Memory B cell (primary cell): Measurements from ENCODE around the gene CD300LD.
"Not testable (repeated sequence)": the region's sequence is repeated elsewhere in the genome, so short reads cannot be mapped to it uniquely, and the experiment has no call there.

Source experiments
- ATAC-seq: fragments of 150-1000 bp; cut with Tn5 transposase; 2 replicates; pipeline ENCODE4 v1.10.0; 2021; ENCODE audit warnings: low read depth, mild to moderate bottlenecking, moderate library complexity
- DNase-seq, 2 donors: peaks; one replicate each; pipeline ENCODE4 v3.0.0; 2022; ENCODE audit warnings: low spot score in 2 of 2
- H3K27ac Mint-ChIP-seq: one replicate; pipeline ENCODE4 v1.8.0; 2022; ENCODE audit warnings: mild to moderate bottlenecking, moderate library complexity, mixed read lengths
- H3K27me3 Mint-ChIP-seq: one replicate; pipeline ENCODE4 v1.8.0; 2022; ENCODE audit warnings: mixed read lengths
- H3K36me3 Mint-ChIP-seq: one replicate; pipeline ENCODE4 v1.8.0; 2022; ENCODE audit warnings: mild to moderate bottlenecking, mixed read lengths
- H3K4me1 Mint-ChIP-seq: one replicate; pipeline ENCODE4 v1.8.0; 2022; ENCODE audit warnings: mixed read lengths
- H3K4me3 Mint-ChIP-seq: one replicate; pipeline ENCODE4 v1.8.0; 2022; ENCODE audit warnings: mild to moderate bottlenecking, moderate library complexity, mixed read lengths
- H3K9me3 Mint-ChIP-seq: one replicate; pipeline ENCODE4 v1.8.0; 2022; ENCODE audit warnings: mixed read lengths

The CD300LD gene

GRCh38 chr17:74592087-74592990, at the start of gene CD300LD:
Gene CD300LD (minus strand): TSS chr17:74592283. CDS start chr17:74592202, 81 bp downstream.
- Mint-ChIP-seq H3K27me3 (peaks cover 8% of the 10 kb centered on the region), H3K4me1 (peaks cover 10% of the 10 kb centered on the region), H3K27ac (no peak within 1 kb of the TSS), H3K9me3 (peaks cover 3% of the 10 kb centered on the region), H3K4me3 (no peak within 1 kb of the TSS), H3K36me3 (no peaks in the 10 kb centered on the region)
- DNase-seq = peak in 1 of 2 donors; percentile 28
- ATAC-seq = peak; percentile 98

GRCh38 chr17:74641224-74641957, 49.3 kb upstream of the CD300LD start:
- Mint-ChIP-seq H3K36me3 (no peaks in the 10 kb centered on the region), H3K4me1 (peaks cover 65% of the 10 kb centered on the region), H3K4me3 (peak overlapping the region; percentile 67), H3K27ac (peak overlapping the region; percentile 86), H3K9me3 (no peaks in the 10 kb centered on the region), H3K27me3 (peaks cover 4% of the 10 kb centered on the region)
- ATAC-seq = peak; percentile 50
- no peak for DNase-seq

DNA sequence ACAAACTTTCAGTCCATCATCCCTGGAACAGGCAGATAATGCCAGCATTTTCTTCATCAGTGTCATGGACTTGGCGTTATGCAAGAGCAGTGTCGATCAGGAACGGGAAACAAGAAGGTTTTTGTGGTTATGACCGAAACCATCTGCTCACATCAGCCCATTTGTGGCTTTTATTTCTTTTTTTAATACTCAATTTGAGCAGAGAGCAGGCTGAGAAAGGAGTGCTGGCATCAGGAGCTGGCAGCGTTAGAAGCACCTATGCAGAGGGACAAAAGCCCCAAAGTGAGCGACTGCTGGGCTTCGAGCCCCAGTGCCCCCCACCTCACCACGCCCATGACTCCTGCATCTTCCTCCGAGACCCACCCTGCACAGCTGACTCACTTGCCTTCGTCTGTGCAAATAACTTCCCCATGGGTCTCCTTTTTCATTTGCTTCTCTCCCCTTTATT, 47.6 kb upstream of the CD300LD start:
- H3K36me3 Mint-ChIP-seq = no peaks in the 10 kb centered on the region
- H3K4me1 Mint-ChIP-seq = peaks cover 53% of the 10 kb centered on the region
- H3K27me3 Mint-ChIP-seq = peaks cover 4% of the 10 kb centered on the region
- peak overlapping the region; percentile 57 for H3K4me3 Mint-ChIP-seq
- no peak for DNase-seq
- H3K9me3 Mint-ChIP-seq = no peaks in the 10 kb centered on the region
- no peak overlapping the region for H3K27ac Mint-ChIP-seq
- peak; percentile 76 for ATAC-seq

- H3K27me3 Mint-ChIP-seq = peaks cover 3% of the 10 kb centered on the region
- peaks cover 41% of the 10 kb centered on the region for H3K4me1 Mint-ChIP-seq
- H3K27ac Mint-ChIP-seq = peak overlapping the region; percentile 17
These were observed 45.8 kb upstream of the CD300LD start for GRCh38 chr17:74637926-74638325.

GRCh38 chr17:74637265-74637664, 45.2 kb upstream of the CD300LD start:
- H3K27ac Mint-ChIP-seq = no peak overlapping the region
- peaks cover 40% of the 10 kb centered on the region for H3K4me1 Mint-ChIP-seq
- H3K9me3 Mint-ChIP-seq = no peaks in the 10 kb centered on the region
- no peak overlapping the region for H3K4me3 Mint-ChIP-seq
- peaks cover 3% of the 10 kb centered on the region for H3K27me3 Mint-ChIP-seq
- ATAC-seq (no peak), DNase-seq (no peak)
- no peaks in the 10 kb centered on the region for H3K36me3 Mint-ChIP-seq

More at GRCh38 chr17:74637926-74638325, 45.8 kb upstream of the CD300LD start:
- DNase-seq (no peak), ATAC-seq (no peak)
- Mint-ChIP-seq H3K9me3 (no peaks in the 10 kb centered on the region), H3K4me3 (no peak overlapping the region), H3K36me3 (no peaks in the 10 kb centered on the region)

DNA sequence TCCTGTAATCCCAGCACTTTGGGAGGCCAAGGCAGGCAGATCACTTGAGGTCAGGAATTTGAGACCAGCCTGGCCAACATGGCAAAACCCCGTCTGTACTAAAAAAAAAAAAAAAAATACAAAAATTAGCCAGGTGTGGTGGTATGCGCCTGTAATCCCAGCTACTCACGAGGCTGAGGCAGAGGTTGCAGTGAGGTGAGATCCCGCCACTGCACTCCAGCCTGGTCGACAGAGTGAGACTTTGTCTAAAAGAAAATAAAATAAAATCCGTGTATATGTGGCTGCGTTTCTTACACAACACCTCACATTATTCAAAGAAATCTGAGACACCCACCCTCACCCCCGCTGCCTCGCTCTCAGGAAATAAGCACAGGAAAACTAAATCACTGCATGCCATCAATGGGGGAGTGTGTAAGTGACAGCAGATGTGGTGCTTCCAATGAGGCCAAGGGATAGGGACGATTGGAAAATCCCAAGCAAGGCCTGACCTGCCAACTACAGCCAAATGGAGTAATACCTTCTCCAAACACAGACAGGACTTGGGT, 44.5 kb upstream of the CD300LD start:
- not testable (repeated sequence) for H3K9me3 Mint-ChIP-seq, H3K27ac Mint-ChIP-seq, H3K4me3 Mint-ChIP-seq, DNase-seq, H3K36me3 Mint-ChIP-seq, H3K27me3 Mint-ChIP-seq, ATAC-seq
- peaks cover 39% of the 10 kb centered on the region for H3K4me1 Mint-ChIP-seq

- H3K36me3 Mint-ChIP-seq = no peaks in the 10 kb centered on the region
- ATAC-seq = no peak
- H3K4me3 Mint-ChIP-seq = no peak overlapping the region
- H3K27me3 Mint-ChIP-seq = peaks cover 2% of the 10 kb centered on the region
- peaks cover 29% of the 10 kb centered on the region for H3K4me1 Mint-ChIP-seq
- no peaks in the 10 kb centered on the region for H3K9me3 Mint-ChIP-seq
- no peak for DNase-seq
- no peak overlapping the region for H3K27ac Mint-ChIP-seq
These were observed 43.3 kb upstream of the CD300LD start for GRCh38 chr17:74635418-74635817.

DNA sequence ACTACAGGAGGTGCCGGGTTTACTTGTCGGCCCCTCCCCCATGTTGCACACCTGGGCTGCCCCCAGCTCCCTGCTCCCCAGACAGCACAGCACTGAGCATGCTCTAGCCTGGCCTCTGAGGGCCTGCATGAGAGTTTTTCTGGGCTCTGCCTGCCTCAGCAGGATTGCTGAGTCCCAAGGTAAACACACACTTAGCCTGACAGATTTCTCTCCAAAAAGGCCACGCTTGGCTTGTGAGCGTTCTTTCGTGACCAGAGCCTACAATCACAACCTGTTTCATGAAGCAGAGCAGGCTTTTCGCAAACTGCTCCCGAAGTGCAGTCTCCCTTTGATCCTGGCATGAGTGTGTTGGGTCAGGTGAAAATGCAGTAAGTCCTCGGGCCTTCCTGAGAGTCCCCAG, 41.2 kb upstream of the CD300LD start:
- no peak for ATAC-seq
- H3K27ac Mint-ChIP-seq = no peak overlapping the region

GRCh38 chr17:74632617-74633016, 40.5 kb upstream of the CD300LD start:
- peaks cover 3% of the 10 kb centered on the region for H3K36me3 Mint-ChIP-seq
- no peak overlapping the region for H3K27ac Mint-ChIP-seq
- peak overlapping the region; percentile 38 for H3K4me3 Mint-ChIP-seq
- peaks cover 2% of the 10 kb centered on the region for H3K27me3 Mint-ChIP-seq
- ATAC-seq (no peak), DNase-seq (no peak)
- peaks cover 18% of the 10 kb centered on the region for H3K4me1 Mint-ChIP-seq
- H3K9me3 Mint-ChIP-seq = peaks cover 2% of the 10 kb centered on the region

More for the DNA sequence above, 41.2 kb upstream of the CD300LD start:
- Mint-ChIP-seq H3K27me3 (peaks cover 2% of the 10 kb centered on the region), H3K9me3 (peaks cover 2% of the 10 kb centered on the region), H3K36me3 (peaks cover 3% of the 10 kb centered on the region), H3K4me3 (no peak overlapping the region), H3K4me1 (peaks cover 23% of the 10 kb centered on the region)
- DNase-seq = no peak

DNA sequence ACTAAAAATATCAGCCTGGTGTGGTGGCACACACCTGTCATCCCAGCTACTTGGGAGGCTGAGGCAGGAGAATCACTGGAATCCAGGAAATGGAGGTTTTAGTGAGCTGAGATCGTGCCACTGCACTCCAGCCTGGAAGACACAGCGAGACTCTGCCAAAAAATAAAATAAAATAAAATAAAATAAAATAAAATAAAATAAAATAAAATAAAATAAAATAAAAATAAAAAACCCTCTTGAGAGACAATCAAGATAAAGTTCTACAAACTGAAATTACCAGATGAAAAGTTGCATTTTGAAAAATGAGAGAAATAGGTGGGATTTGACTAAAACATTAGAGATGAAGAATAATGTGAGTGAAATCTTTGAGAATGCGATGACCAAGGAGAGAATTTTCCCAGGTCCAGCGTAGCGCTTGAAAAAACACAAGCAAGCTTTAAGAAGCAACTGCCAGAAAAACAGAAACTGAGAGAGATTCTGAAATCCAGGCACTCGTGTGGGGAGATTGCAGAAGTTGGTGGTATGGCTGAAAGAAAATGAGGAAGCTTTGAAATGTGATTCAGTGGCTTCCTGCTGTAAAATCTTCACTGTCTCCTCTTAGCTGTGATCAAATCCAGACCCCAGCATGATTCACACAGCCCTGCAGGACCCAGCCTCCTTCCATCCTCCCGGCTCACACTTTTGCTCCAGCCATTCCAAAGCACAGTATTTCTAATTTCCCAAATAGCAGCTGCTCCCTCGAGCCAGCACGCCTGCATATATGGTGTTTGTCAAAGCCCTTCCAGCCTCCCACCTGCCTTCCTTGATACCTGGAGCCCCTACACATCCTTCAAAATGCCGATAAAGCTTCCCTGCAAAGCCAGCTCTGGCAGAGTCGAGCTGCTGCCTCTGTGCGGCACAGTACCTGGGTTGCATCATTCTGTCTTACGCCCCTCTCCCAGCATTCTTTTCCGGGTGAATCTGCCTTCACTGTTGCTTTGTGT, 39.7 kb upstream of the CD300LD start:
- DNase-seq (peak in 1 of 2 donors; percentile 30), ATAC-seq (peak; percentile 97)
- peaks cover 2% of the 10 kb centered on the region for H3K9me3 Mint-ChIP-seq
- peaks cover 2% of the 10 kb centered on the region for H3K27me3 Mint-ChIP-seq
- H3K4me3 Mint-ChIP-seq = peak overlapping the region; percentile 38
- H3K36me3 Mint-ChIP-seq = peaks cover 3% of the 10 kb centered on the region
- peaks cover 15% of the 10 kb centered on the region for H3K4me1 Mint-ChIP-seq
- H3K27ac Mint-ChIP-seq = no peak overlapping the region

DNA sequence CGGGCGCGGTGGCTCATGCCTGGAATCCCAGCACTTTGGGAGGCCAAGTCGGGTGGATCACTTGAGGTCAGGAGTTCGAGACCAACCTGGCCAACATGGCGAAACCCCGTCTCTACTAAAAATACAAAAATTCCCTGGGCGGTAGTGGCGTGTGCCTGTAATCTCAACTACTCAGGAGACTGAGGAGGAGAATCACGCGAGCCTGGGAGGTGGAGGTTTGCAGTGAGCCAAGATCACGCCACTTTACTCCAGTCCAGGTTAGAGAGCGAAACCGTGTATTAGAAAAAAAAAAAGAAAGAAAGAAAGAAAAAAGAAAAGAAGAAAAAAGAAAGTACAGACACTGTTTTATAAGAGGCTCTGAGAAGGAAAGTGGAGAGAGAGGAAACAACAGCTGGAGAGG, 38.2 kb upstream of the CD300LD start:
- H3K27me3 Mint-ChIP-seq, H3K9me3 Mint-ChIP-seq, H3K27ac Mint-ChIP-seq, ATAC-seq, DNase-seq, H3K4me3 Mint-ChIP-seq, H3K36me3 Mint-ChIP-seq: not testable (repeated sequence)
- H3K4me1 Mint-ChIP-seq = peaks cover 15% of the 10 kb centered on the region

DNA sequence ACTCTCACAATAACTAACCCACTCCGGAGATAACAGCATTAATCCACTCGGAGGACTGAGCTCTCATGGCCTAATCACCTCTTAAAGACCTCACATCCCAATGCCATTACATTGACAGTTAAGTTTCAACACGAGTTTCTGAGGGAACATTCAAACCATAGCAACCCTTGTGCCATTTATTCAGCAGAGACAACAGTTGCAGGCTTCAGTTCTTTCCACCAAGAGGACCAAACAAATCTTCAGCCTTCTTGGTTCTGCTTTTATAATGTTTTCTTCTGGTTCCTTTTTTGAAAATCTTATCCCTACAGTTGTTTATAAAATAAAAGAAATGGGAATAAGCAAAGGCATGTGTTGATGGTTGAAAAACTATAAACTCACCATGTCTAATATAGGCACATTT, 33.6 kb upstream of the CD300LD start:
- H3K9me3 Mint-ChIP-seq = peaks cover 3% of the 10 kb centered on the region
- peaks cover 3% of the 10 kb centered on the region for H3K36me3 Mint-ChIP-seq
- H3K4me1 Mint-ChIP-seq = peaks cover 11% of the 10 kb centered on the region
- H3K27me3 Mint-ChIP-seq = peaks cover 14% of the 10 kb centered on the region
- H3K27ac Mint-ChIP-seq = no peak overlapping the region
- H3K4me3 Mint-ChIP-seq = no peak overlapping the region
- DNase-seq (no peak), ATAC-seq (no peak)

GRCh38 chr17:74624131-74624530, 32.0 kb upstream of the CD300LD start:
- Mint-ChIP-seq H3K4me3 (no peak overlapping the region), H3K27ac (no peak overlapping the region), H3K9me3 (peaks cover 3% of the 10 kb centered on the region), H3K4me1 (peaks cover 8% of the 10 kb centered on the region), H3K36me3 (peaks cover 3% of the 10 kb centered on the region), H3K27me3 (peaks cover 17% of the 10 kb centered on the region)
- ATAC-seq (no peak), DNase-seq (no peak)
